Measurements from ENCODE around the gene TMEM183A. TPM values are rescaled to one million over a fixed set of nuclear protein-coding genes. Genes with fewer than 3 reads are reported as not detected.

The TMEM183A gene
- total RNA-seq, 1 donor from 2014 or later: 27.7 TPM

DNA sequence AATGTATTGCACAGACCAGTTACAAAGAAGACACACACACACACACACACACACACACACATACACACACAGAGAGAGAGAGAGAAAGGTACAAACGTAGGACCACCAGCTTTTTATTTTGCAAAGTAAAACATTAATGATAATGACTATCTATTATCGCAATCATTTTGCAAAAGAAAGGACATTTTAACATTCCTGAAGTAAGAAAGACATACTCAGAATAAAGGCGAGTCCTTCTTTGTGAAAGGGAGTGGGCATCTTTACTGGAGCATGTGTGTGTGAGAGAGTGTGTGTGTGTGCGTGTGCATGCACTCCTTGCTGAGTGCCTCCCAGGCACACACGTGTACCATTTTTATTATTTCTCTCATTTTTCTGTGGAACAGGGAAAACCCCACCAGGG is 47.5 kb downstream of the TMEM183A start:
- DNase-seq (ENCODE audit: low spot score): no peak
- intact Hi-C loops (cut with DNase I): no loop called here

GRCh38 chr1:203055161-203055799 is 48.1 kb downstream of the TMEM183A start:
- intact Hi-C loops (cut with DNase I): no loop called here
- no peak for DNase-seq (ENCODE audit: low spot score)

DNA sequence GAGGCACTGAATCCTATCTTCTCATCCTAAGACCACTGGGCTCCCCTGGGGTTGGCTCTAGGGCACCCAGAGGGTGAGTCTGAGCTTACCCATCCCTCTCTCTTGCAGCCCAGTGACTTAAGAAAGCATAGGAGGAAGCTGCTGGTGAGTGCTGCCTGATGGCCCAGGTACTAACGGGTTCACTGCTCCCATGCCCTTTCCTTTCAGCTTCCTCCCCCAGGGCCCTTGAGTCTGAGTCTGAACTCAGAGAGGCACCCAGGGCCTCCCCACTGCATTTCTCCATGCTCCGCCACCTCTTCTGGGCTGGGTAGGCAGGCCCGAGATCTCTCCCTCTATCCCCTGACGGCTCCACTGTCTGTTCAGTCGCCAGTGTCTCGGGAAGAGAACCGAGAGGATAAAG is 48.8 kb downstream of the TMEM183A start:
- DNase-seq (ENCODE audit: low spot score): no peak
- intact Hi-C loops (cut with DNase I): no loop called here

DNA sequence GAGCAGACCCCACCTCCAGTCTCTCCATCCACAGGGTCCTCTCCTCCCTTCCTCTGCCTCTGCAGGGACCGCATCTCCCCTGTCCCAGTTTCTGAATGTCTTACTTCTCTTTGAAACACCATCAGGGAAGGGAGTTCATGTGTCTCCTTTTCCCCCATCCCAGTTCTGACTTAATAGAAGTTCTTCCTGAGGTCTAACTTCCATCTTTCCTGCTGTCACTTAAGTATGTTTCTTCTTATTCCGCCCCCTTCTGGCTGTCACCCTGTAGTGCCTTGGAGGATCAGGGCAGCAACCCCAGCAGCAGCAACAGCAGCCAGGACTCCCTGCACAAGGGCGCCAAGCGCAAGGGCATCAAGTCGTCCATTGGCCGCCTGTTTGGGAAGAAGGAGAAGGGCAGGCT is 49.3 kb downstream of the TMEM183A start:
- DNase-seq (ENCODE audit: low spot score): no peak
- intact Hi-C loops (cut with DNase I): no loop called here

- intact Hi-C loops (cut with DNase I): no loop called here
- DNase-seq (ENCODE audit: low spot score): no peak
Measured at GRCh38 chr1:203057911-203058675, 50.9 kb downstream of the TMEM183A start.

DNA sequence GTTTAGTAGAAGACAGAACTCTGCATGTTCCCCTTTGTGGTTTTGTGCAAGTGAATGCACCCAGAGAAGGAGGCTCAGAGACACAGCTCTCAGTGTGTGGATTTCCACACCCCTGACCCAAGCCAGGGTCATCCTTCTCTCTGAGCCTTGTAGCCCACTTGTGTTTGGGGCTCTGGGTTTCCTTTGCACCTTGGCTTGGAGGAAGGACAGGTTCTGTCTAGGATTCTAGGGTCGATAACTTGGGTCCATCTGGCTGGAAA is 51.4 kb downstream of the TMEM183A start:
- intact Hi-C loops (cut with DNase I): no loop called here
- no peak for DNase-seq (ENCODE audit: low spot score)

GRCh38 chr1:203059485-203059884 is 52.3 kb downstream of the TMEM183A start:
- DNase-seq (ENCODE audit: low spot score): no peak
- intact Hi-C loops (cut with DNase I): no loop called here

- intact Hi-C loops (cut with DNase I): no loop called here
- DNase-seq (ENCODE audit: low spot score): no peak
Measured at GRCh38 chr1:203060115-203060514, 52.9 kb downstream of the TMEM183A start.

GRCh38 chr1:203063287-203063686 is 56.1 kb downstream of the TMEM183A start:
- no peak for DNase-seq (ENCODE audit: low spot score)
- intact Hi-C loops (cut with DNase I): no loop called here

DNA sequence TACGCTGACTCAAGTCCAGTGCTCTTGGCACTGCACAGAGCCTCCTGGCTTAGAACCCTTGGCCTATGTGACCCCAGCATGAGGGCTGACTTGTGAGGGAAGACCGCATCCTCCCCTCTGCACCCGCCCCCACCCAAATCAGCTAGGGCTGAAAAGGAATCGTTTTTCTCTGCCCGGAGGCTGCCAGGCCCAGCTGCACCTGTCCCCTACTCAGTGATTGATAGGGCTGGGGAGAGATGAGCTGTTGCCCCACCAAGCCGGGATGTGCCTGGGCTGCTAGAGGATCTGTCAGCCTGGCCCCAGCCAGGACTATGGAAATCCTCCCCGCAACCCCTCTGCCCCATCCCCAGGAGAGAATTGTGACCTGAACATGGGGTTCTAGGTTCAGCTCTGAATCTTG is 58.0 kb downstream of the TMEM183A start:
- intact Hi-C loops (cut with DNase I): no loop called here
- no peak for DNase-seq (ENCODE audit: low spot score)

DNA sequence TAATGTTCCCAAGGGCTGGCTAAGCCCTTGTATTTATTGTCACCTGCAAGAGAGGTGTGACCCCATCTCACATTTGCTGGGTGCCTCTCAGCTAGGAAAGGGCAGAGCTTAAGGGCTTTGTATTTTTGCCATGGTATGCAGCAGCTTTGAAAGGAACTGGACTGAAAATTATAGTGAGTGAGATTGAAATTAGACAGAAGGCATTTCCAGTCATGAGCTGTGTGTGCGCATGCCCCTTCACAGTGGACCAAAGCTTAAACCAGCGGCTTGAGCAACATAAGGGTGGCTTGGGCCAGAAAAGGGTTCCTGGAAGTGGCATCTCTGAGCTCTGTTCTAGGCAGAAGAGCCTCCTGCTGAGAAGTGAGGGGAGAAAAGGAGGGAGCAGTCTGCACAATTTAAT is 58.8 kb downstream of the TMEM183A start:
- DNase-seq (ENCODE audit: low spot score): no peak
- intact Hi-C loops (cut with DNase I): no loop called here

DNA sequence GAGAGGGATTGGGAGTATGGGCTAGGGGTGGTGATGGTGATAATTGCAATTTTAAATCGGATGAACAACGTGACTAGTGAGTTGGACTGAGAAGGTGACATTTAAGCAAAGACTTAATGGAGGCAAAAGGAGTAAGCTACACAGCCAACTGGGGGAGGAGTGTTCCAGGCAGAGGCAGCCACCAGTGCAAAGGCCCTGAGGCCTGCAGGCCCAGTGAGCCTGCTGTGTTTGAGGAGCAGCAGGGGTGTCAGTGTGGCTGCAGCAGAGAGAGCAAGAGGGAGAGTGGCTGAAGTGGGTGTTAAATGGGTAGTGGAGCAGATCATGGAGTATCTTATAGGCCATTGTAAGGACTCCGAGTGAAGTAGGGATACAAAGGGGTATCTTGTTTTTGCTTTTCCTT is 59.8 kb downstream of the TMEM183A start:
- intact Hi-C loops (cut with DNase I): no loop called here
- no peak for DNase-seq (ENCODE audit: low spot score)

- intact Hi-C loops (cut with DNase I): loop anchor here (2.0 kb wide), 2 partner anchors 30 to 60 kb away; no protein-coding TSS in a partner anchor
Measured at GRCh38 chr1:203069030-203069747, 62.0 kb downstream of the TMEM183A start.

DNA sequence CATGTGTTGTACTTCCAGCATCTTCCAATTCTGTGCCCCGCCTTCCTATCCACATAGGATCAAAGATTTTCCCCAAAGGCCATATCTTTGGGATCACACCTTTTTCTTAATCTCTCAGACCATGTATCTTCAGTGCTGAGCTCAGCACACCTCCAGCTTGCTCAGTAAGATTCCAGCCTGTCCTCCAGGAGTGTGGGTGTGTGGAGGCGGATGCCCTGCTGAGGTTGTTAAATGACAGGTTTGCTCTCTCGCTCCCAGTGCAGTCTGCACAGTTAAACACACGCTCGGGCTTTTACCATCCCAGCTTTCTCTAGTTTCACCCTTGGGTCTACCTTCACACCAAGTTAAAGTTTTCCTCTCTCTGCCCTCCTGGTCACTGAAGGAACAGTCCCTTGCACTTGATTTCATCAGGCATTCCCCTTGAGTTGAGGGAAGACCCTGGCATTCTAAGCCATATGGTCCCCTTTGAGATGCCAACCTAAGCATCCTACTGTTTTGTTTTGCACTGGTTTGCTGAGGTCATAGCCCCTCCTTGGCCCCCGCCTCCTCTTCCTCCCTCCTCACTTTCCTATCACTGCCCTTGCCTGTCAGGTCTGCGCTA is 64.9 kb downstream of the TMEM183A start:
- intact Hi-C loops (cut with DNase I): no loop called here
- no peak for DNase-seq (ENCODE audit: low spot score)

More at GRCh38 chr1:203069030-203069747, 62.0 kb downstream of the TMEM183A start:
- no peak for DNase-seq (ENCODE audit: low spot score)

- DNase-seq (ENCODE audit: low spot score): no peak
- intact Hi-C loops (cut with DNase I): no loop called here
Measured at GRCh38 chr1:203072911-203073310, 65.7 kb downstream of the TMEM183A start.

DNA sequence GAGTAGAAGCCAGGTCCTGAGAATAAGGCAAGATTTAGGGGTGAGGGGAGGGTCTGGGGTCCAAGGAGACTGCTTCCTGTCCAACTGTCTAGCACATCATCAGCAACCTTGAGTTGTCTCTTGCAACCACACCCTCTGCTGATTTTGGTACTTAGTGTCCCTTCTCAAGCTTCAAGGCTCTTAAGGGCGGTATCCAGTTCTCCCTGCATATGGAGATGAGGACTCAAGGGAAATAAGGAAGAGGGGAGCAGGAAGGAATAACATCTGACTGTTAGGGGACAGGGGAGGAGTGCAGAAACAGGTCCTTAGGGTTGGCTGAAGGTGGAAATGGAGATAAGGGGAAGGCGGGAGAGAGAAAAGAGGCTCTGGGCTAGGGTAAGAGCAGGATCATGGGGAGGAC is 66.3 kb downstream of the TMEM183A start:
- no peak for DNase-seq (ENCODE audit: low spot score)
- intact Hi-C loops (cut with DNase I): no loop called here

Other genes starting within 250 kb of the TMEM183A start
- 21.7 TPM for gene KDM5B, start 199.0 kb upstream of the TMEM183A start, total RNA-seq
- gene PCAT6, start 196.4 kb upstream of the TMEM183A start, total RNA-seq: 1.7 TPM
- 5.8 TPM for gene RABIF, start 118.2 kb upstream of the TMEM183A start, total RNA-seq
- 23.3 TPM for gene KLHL12, start 80.1 kb upstream of the TMEM183A start, total RNA-seq
- 89.5 TPM for gene ADIPOR1, start 49.1 kb upstream of the TMEM183A start, total RNA-seq
- 186 TPM for gene CYB5R1, start 40.1 kb upstream of the TMEM183A start, total RNA-seq
- gene PPFIA4, start 19.1 kb downstream of the TMEM183A start, total RNA-seq: 46.7 TPM
- 0.16 TPM for gene MYOG, start 78.6 kb downstream of the TMEM183A start, total RNA-seq
- gene ADORA1, start 120.4 kb downstream of the TMEM183A start, total RNA-seq: 12.1 TPM
- gene MYBPH, start 168.5 kb downstream of the TMEM183A start, total RNA-seq: not detected
- 7.4 TPM for gene CHI3L1, start 179.3 kb downstream of the TMEM183A start, total RNA-seq
- not detected for gene CHIT1, start 222.3 kb downstream of the TMEM183A start, total RNA-seq

All from cardiac septum (tissue), 1 donor.